Measurements from ENCODE around the gene FUBP3.
"Not testable (repeated sequence)": the region's sequence is repeated elsewhere in the genome, so short reads cannot be mapped to it uniquely, and the experiment has no call there.

FUBP3 gene

DNA sequence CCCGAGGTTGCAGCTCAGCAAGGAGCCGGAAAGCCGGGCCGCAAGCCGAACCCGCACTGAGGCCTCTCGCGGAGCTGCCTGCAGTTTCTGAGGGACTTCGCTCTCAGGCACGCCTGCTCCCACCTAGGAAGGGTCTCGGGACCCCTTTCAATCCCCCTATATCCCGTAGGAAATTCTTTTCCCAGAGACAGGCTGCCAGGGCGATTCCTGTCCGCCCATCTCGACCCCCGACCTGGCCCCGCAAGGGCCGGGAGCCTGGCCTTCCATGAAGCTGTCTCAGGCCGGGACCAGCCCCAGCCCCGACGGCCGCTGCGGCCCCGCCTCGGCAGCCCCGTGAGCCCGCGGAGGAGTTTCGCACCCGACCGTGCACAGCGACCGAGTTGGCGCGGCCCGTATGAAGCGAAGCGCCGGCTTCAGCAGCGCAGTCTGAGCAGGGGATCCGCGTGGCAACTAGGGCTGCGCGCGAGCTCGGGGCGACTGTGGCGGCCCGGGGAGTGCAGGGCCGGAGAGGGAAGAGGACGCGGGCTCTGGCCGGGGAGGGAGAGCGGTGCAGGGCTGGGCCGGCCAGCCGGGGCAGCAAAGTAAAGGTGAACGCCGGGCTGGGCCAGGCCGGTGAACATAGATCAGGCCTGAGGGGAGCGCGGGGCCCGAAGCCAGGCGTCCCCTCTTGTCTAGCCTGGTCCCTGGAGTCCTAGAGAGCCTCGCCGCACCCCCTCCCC, 84.0 kb downstream of the FUBP3 start:
- peak; percentile 44 for DNase-seq

DNA sequence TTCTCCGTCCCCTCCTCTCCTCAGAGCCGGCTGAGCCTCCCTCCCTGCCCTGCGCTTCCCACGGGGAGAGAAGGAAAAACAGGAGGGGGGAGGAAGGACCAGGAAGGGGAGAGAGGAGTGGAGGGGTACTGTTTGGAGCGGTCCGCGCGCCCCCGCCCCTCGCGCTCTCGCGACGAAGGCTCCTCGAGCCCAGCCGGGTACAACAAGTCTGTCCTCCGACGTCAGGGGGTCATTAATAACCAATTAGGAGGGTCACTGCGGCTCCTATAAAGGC, 84.5 kb downstream of the FUBP3 start:
- no peak for DNase-seq

DNA sequence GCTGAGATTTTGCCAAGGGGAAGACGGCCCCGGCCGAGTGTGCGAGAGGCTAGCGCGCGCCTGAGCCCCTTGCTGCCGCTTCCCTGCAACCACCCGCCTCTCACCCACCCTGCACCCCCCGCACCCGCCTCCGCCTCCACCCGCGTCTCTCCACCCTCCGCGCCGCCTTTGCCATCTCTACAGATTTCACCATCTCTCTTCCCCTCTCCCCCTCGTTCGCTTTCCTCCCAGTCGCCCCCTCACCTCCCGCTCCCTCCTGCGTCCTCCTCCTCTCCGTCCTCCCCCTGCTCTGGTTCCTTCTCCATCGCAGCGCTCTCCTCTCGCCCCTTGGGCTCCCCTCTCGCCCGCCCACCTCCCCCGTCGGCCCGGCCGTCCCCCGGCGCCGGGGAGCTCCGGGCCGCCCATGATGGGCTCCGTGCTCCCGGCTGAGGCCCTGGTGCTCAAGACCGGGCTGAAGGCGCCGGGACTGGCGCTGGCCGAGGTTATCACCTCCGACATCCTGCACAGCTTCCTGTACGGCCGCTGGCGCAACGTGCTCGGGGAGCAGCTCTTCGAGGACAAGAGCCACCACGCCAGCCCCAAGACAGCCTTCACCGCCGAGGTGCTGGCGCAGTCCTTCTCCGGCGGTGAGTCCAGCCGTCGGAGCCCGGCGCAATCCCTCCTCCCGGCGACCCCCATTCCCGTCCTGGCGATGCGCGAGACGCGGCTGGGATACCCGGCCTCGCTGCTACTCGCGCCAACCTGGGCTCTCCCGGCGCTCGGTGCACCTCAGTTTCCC, 85.1 kb downstream of the FUBP3 start, which contains the start of gene PRDM12:
PRDM12 (plus strand) TSS at position 344 of the 778 bp plus-strand sequence; CDS start at position 404, 60 bp downstream.
- no peak for DNase-seq

DNA sequence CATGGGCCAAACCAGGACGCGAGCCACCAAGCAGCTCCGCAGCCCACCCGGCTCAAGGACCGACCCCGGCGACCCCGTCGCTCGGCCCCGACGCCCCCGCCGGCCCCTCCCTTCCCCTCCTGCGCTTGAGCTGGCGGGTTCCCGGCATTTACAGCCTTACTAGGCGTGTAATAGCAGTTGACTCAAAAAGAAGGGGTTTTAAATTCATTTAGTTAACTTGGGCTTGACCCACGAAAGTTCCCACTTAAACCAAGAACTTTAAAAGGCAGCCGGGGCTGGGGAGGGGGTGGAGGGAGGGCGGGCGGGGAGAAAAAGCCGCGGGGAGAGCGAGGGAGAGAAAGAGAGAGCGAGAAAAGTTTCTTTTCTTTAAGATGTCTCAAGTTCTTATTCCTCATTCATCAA, 85.7 kb downstream of the FUBP3 start:
- DNase-seq: no peak

DNA sequence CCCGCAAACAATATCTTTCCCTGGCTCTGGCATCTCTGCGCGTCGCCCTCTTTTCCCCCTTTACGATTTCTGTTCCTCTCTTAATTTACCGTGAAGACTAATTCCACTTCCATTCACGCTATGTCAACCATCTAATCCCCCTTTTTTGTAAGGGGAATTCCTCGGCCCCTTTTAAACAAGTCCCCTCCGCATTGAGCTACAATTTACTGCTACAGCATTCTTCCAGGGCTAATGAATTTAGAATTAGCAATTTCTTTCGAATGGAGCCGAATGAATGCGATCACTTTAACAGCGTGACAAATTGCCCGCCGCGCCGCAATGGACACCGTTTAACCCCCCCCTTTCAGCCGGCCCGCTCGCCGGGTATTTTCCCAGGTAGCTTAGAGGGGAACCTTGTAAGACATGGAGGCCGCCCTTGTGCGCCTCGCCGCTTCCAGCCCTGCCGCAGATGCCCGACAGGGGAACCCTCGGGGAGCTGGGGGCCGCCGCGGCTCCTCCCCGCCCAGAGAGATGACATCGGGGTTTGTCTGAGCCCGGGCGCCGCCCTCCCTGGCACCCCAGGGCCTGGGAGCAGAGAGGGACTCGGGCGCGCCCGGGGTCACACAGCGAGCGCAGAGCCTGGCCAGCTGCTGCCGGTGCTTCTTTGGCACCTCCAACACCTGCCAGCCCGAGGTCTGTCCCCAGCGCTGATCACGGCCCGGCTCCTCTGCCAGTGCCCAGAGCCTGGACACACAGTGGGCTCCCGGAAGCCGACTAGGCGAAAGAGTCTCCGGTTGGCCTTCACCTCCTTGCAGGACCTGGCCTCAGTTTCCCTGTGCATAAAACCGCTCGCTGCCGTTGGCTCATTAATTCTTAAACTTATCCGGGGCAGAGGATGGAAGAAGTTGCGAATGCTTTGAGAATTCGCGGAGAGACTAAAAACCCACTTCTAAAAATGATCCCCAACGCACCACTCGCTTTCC, 86.3 kb downstream of the FUBP3 start:
- no peak for DNase-seq

DNA sequence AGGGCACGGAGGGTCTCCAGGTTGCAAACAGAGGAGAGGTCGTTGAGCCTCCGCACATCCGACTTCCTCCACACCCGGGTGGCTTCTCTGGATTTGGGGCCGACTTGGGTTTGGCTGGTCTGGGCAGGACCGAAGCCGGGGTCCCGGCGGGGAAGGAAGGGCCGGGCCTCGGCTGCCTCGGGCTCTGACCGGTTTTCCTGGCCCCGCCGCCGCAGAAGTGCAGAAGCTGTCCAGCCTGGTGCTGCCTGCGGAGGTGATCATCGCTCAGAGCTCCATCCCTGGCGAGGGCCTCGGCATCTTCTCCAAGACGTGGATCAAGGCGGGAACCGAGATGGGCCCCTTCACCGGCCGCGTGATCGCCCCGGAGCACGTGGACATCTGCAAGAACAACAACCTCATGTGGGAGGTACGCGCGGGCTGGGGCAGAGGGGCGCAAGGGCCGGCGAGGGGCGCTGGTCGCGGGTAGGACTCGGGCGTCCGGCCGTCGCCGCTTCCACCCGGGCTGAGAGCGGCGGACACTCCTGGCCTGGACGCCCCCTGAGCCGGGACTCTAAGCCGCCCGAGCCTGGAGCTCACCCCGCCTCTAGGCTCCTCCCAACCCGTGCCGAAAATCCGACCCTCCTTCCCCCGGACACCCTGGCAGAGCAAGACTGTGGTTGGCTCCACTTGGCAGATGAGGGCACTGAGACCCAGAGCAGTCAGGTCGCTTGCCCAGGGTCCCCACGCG, 87.2 kb downstream of the FUBP3 start:
- DNase-seq: no peak

DNA sequence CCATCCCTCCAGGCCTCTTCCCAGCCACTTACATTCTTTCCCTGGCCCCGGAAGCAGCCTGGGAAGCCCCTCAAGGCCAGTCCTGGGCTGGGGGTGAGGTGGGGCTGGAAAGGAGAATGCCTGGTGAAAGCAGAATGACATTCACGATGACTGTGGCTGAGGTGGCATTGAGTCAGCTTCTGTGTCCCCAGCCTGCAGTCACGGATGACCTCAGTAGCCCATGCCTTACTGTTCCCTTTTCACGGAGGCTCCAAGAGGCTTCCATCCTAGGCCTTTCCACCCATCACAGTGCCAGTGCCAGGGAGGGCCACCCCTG, 87.7 kb downstream of the FUBP3 start:
- no peak for DNase-seq

DNA sequence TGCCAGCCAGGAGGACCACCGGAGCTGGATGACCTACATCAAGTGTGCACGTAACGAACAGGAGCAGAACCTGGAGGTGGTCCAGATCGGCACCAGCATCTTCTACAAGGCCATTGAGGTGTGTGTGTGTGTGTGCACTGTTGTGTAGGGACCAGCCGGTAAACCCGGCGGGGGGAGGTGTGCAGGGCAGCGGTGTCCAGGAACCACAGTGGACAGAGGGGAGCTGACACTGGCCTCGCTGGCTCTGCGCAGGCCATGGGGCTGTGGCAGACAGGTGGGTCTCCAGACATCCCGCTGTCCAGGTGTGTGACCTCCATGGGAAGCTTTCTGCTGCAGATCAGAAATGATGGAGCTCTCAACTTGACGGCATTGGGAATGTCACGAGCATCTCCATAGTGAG, 88.8 kb downstream of the FUBP3 start:
- DNase-seq: no peak

DNA sequence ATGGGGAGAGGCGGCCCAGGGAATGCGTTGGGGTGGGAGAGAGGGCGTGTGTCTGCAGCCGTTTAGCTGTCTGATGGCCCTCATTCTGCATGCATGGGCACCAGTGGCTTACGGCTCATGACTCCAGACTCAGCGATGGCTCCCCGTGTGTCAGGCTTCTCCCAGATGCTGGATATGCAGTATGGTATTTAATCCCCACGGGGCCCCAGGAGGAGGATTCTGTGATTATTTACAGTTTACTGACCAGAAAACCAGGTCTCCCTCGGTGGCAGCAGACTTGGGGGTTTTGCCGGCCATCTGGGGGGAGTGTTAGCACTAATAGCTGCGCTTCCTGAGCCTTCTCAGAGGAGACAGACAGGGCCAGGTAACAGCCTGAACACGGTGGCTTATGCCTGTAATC, 89.3 kb downstream of the FUBP3 start:
- DNase-seq: no peak

DNA sequence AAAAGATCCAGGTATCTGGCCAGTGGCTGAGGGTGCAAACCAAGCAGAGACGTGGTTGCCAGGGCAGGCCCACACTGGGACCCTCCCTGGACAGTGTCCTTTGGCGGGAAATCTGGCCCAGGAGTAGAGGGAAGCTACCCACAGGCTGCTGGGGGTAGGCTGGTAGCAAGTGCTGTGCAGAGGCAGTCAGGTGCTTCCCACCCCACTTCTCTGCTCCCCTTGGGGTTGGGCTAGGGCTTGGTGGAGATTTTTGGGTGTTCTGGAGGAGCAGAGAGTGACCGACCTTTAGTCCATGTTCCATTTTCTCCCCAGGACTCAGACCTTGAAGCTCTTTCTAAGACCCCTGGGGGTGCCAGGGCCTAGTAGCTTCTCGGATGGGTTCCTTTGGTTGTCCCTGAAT, 90.6 kb downstream of the FUBP3 start:
- DNase-seq: no peak

DNA sequence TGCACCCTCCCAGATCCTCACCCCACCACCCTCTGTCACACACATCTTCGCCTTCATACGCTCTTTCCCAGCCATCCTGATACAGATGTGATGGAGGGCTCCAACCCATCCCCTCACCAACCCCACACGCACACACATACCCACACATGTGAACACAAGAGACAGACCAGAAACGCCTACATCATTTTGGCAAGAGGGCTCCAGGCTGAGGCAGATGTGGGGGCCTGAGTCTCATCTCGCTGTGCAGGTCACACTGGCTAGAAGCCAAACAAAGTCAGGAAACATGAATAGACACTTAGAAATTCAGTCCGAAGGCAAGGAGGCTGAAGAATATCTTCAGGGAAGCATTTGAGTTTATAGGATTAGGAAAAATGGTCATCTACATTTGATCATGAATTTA, 91.3 kb downstream of the FUBP3 start:
- DNase-seq: no peak

DNA sequence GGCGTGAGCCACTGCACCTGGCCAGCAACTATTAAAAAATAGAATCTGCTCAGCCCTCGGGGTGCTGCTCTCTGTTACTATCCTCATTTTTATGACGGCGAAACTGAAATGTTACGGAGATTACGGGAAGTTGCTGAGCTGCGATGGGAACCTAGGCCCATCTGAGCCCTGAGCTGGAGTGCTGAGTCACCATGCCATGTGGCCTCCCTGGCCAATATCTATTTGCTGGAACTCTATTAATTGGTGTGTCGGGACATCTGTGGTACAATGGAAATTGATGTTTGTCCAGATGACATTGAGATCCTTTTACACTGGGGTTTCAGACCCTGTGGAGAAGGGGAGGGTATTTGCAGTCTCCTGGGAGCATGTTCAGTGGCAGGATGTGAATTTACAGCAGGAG, 93.1 kb downstream of the FUBP3 start:
- DNase-seq: no peak

DNA sequence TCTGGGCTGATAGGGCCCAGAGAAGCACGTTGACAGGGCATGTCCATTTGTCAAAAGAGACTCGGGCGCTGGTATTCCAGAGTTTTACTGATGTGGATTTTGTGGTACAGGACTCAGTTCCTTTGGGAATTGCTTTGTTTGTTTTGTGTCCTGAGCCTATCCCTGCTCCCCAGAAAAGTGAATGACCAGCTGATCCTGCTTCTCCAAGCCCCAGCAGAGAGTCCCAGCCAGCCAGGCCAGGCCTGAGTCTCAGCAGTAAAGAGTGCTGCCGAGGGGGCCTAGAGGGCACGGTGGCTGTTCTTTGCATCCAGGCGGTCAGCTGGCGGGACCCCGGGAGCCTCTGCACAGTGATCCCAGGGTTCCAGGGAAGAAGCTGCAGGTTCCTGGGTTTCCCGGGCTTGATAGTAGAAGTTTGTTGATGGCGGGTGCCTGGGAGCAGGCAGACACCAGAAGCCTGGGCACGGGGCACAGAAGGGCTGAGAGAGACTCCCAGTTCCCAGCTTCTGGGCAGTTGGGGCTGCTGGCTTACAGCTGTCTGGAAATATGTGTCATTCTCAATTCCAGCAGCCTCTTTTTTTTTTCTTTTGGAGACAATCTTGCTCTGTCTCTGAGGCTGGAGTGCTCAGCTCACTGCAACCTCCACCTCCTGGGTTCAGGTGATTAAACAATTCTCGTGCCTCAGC, 93.7 kb downstream of the FUBP3 start:
- no peak for DNase-seq

DNA sequence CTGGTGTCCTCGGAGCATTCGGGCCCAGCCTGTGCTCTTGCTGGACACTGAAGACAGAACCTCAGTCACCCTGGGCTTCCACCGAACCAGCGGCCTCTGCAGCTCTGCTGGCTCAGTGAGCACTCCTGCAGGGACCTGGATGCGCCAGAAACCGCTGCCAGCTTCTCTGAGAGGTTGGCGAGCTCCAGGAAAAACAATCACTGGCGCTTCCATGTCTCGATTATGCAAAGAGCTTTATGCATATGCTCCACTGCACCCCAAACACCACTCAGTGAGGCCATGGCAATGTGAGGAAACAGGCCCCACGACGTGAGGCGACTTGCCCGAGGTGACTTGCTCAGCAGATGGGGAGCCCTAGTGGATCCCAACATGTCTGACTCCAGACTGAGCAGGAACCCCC, 96.0 kb downstream of the FUBP3 start:
- DNase-seq: no peak

DNA sequence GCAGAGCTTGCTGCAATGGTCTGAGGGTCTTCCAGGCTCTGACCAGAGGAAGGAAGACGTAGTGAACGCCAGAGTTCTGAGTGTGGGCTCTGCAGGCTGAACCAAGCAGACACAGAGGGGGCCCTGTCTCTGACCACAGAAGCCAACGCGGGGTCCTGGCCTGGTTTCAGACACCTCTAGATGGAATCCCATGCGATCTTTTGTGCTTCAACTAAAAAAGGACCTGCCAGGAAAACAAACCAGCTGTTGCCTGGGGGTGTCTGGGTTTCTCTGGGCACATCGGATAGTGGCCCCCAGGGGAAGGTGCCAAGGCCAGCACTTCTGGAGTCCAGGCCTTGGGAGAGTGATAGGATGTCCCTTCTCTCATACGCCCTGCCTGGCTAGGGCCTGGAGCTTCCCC, 97.9 kb downstream of the FUBP3 start:
- DNase-seq: no peak

DNA sequence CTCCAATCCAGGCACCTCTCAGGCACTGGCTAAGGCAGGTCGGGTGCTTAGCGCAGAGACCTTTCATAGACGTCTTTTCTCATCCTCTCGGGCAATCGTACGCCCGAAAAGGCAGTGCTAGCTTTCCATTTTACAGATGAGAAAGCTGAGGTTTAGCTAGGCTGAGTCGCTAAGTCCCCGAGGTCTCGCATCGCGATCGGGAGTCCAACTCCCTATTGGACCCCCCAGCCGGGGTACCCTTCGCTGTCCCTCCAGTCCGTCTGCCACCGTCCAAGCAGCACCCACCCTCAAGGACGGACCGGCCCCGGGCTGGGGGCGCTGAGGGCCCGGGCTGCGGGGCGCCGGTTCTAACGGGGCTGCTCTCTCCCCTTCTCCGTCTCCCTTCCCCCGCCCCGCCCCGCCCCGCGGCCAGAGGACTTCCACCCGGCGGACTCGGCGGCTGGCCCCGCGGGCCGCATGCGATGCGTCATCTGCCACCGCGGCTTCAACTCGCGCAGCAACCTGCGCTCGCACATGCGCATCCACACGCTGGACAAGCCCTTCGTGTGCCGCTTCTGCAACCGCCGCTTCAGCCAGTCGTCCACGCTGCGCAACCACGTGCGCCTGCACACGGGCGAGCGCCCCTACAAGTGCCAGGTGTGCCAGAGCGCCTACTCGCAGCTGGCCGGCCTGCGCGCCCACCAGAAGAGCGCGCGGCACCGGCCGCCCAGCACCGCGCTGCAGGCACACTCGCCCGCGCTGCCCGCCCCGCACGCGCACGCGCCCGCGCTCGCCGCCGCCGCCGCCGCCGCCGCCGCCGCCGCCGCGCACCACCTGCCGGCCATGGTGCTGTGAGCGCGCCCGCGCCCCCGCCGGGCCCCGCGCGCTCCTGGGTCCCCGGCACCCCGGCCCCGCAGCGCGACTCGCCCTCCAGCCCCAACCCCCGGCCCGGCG, 101.7 kb downstream of the FUBP3 start:
- peak; percentile 95 for DNase-seq

DNA sequence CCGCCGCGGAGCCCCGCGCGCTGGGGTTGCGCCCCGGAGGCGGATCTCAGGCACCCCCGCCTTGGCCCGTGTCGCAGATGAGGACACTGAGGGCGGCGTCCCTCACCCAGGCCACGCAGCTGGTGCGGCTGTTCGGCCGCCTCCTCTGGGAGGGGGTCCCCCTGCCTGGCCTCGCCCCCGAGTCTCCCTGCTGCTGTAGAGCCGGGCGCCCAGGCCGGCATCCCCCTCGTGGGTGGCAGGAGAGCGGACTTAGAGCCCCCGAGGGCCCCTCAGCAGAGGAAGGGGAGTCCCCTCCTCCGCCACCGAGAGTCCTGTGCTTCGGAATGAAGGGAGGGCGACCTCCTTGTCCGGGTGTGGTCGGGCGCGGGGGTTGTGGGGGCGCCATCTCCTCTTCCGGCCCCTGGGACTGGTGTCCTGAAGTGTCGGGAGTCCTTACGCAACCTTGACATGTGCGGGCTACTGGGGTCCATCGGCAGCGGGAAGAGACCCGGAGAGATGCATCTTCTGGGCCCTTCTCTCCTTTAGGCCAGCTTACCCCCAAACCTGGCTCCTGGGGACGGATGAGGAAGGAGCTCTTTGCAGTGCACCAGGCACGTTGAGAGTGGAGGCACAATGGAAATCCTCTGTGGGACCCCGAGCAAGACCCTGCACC, 102.5 kb downstream of the FUBP3 start:
- DNase-seq: peak; percentile 61

DNA sequence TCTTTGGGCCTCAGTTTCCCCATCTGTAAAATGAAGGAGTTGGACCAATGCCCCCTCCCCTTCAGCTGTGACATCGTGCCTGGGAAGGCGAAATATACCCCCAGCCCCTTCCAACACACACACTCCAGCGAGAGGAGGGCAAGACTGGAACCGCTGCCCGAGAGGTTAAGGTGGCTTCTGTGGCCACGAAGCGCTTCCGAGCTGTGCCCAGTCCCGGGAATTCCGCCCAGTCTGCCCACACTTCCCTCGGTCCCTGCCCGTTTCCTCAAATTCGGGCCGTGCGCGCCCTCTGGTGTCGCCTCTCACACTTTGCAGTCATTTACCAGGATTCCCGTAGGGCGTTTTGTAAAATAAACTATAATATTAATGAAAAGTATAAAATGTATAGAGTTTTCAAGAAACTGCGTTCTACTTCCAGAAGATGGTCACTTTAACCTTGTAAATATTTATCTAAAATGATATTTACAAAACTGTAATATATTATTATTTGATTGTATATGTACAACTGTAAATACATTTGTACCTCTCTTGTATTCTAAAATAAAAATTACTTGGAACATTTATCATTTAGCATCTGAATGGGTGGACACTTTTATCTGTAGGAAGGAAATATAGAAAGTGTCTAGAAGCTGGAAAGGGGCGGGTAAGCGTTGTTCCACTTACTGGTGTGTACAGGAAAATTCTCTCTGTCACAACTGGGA, 103.2 kb downstream of the FUBP3 start:
- DNase-seq: peak; percentile 80

DNA sequence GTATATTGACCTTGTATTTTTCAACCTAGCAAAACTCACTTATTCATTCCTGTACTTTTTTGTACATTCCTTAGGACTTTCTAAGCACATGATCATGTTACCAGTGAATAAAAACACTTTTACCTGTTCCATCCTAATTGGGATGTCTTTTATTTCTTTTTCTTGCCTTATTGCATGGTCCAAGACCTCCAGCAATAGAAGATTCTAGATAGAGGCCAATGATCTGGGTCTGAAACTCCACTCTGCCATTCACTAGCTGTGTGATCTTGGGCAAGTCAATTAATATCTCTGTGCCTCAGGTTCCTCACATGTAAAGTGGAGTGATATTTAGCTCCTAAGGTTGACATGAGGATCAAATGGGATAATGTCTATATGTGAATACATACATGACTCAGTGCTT, 105.7 kb downstream of the FUBP3 start:
- no peak for DNase-seq

DNA sequence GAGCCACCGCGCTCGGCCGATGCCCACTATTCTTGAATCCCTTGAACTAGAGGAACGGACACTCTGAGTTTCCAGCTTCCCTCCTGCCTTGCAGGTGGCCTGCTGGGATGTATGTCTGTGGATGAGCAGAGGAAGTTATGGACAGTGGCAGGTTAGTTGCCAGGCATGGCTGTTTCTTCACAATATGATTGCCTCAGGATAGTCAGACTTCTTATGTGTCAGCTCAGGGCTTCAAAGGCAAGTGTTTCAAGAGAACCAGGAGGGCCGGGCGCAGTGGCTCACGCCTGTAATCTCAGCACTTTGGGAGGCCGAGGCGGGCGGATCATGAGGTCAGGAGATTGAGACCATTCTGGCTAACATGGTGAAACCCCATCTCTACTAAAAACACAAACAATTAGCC, 106.6 kb downstream of the FUBP3 start:
- not testable (repeated sequence) for DNase-seq
